ENCODE results near the gene TCF7L1. TPM values are rescaled to one million over a fixed set of nuclear protein-coding genes. Genes with fewer than 3 reads are reported as not detected.

The TCF7L1 gene
- total RNA-seq, 1 experiment from 2014 or later: not detected

DNA sequence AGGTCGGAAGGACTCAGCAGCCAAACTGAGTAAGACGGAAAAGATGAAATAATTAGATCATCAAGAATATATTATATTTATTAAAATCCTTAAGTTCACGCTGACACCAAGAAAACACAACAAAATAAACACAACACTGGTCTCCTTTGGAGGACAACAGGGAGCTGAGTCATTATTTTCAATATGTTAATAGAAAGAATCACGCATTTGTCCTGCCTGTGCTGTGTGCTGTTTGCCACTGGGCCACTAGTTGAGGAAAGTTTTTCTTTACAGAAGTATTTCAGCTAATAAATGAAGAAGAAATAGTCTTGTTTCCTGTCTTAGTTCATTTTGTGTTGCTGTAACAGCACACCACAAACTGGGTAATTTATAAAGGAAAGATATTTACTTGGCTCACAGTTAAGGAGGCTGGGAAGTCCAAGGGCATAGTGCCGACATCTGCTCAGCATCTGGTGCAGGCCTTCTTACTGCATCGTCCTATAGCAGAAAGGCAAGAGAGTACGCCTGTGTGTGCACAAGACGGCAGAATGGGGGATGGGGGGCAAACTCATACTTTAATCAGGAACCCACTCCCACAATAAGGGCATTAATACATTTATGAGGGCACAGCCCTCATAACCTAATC, 88.0 kb downstream of the TCF7L1 start:
- peak; percentile 24 for DNase-seq (ENCODE audit: low read depth)

DNA sequence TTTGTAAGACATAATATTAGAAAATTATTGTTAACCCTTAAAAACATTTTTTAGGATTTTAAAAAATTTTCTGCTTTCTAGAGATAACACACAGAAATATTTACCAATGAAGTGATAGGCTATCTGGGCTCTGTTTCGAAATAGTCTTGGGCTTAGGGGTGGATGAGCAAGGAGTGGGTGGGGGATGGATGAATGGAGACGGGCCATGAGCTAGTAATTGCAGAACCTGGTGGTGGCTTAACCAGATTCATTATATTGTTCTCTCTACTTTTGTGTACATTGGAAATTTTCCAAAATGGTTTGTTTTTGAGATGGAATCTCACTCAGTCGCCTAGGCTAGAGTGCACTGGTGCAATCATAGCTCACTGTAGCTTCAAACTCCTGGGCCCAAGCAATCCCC, 89.6 kb downstream of the TCF7L1 start:
- DNase-seq (ENCODE audit: low read depth): no peak

DNA sequence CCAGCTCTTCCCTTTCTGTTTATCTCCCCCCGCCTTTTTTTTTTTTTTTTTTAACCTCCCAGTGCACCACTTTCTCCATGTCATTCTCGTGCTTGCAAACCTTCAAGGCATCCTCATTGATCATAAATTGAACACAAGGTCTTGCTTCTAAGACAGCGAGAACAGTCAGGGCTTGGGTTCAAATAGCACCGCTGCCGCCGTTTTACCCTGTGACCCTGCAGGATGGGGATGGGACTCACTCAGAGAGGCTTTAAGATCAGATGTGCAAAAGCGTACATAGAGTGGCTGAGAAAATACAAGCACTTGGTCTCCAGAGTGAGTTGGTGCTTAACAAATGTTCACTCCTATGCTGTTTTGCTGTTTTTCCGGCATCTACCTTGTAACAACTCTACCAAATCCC, 93.6 kb downstream of the TCF7L1 start:
- DNase-seq (ENCODE audit: low read depth): no peak

DNA sequence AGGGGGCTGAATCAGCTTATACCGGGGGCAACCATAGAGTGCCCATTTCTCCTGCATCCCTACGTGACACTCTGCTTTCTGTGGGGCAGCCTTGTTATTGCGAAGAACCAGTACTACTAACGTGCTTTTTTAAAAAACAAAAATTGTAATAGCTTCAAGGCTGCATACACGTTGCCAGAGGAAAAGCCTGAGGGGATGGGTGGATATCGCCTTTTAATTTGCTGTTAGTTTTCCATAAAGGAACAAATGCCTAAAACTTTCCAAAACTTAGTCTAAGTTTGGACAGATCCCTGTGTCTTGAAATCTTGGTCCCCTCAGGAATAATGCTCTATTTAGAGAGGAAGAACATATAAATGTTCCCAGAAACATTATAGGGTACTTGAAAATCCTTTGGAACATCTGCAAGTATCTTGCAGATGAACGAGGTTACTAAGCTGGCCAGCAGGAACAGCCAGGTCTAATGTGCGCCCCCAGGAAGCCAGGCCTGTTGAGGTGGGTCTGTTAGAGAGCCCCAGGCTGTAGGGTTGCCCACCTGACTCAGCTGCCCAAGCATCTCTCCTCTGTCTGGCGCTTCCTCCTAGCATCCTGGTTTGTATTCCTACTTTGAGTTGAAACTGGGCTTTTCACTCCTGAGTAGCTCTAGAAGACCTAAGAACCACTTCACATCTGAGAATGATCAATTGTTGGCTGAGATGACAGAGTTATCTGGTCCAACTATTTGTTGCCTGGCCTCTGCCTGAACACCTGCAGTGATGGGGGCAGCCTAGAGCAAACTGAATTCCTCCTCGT, 97.7 kb downstream of the TCF7L1 start:
- no peak for DNase-seq (ENCODE audit: low read depth)

DNA sequence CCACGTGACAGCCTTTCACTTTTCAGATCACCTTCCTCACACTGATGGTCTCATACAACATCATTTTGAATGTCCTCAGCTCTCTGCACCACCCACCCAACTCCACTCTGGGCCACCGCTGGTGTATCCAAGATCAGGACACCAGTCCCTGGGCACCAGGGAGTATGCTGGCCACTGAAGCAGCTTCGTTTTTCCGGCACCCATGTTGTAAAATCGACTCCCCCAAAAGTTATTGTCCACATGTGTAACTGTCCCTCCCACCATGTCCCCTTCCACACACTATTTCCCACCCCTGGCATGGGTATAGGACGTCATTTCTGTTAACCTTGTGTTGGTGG, 98.2 kb downstream of the TCF7L1 start:
- no peak for DNase-seq (ENCODE audit: low read depth)

DNA sequence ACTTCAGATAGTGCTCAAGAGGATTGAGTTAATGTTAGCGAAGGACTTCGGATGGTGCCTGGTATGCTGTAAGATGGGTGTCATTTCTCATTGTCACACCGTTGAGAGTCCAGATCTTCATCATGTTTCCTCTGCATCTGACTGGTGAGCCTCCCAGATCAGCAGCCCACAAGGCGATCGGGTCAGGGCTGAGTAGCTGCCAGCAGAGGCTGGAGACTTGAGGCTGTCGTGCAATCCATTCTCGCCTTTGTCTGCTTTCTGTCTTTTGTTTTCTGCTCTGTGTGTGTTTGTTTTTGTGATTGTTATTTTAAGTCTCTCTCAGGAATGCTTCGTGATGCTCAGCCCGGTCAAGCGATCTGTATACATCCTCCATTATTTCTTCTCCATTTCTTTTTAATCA, 98.8 kb downstream of the TCF7L1 start:
- no peak for DNase-seq (ENCODE audit: low read depth)

DNA sequence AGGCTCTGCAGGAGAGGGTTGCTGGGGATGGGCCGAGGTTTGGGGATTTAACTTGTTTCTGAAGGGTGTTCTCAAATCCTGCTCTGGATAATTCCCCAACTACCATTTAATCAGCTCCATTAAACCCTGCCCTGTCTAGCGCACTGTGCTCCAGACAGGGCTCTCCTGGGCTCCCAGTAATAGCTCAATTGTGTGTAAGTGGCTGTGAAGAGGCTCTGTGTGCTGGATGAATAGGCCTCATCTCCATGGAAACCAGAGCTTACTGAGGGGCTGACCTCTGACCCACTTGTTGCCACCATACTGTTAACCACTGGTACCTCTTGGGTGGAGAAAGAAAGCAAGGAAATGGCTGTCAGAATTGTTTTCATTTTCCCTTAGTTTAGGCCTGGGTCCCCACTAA, 101.7 kb downstream of the TCF7L1 start:
- DNase-seq (ENCODE audit: low read depth): no peak

DNA sequence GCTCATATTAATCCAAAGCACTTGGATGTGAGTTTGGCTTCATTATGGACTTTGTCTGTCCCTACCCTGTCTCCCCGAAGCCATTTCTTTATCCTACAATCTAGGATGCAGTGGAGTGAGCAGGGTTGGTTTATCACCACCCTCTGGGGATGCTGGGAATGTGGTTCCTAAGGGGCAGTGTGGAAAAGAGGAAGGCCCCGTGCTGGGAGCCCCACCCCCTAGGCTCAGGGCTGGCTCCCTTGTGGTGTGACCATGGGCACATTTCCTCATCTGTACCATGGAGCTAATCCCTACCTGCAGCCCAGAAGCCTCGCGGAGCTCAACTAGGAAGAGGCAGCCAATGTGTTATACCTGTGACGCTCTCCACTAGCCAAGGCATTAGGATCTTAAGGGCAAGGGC, 102.1 kb downstream of the TCF7L1 start:
- no peak for DNase-seq (ENCODE audit: low read depth)

DNA sequence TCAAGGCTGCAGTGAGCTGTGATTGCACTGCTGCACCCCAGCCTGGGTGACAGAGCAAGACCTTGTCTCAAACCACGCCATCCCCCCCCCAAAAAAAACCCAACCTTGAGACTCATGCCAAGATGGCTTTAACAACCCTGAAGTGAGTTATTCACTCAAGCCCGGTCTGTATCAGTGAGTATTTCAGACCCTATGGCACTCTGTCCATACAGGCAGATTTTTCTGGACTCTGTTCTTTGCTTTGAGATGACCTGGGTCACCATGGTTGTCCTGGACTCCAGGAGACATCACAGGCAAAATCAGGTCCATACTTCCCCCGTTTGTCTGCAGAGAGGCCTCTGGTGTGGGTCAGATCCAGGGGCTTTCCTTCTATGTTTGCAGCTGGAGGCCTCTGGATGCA, 102.9 kb downstream of the TCF7L1 start:
- no peak for DNase-seq (ENCODE audit: low read depth)

DNA sequence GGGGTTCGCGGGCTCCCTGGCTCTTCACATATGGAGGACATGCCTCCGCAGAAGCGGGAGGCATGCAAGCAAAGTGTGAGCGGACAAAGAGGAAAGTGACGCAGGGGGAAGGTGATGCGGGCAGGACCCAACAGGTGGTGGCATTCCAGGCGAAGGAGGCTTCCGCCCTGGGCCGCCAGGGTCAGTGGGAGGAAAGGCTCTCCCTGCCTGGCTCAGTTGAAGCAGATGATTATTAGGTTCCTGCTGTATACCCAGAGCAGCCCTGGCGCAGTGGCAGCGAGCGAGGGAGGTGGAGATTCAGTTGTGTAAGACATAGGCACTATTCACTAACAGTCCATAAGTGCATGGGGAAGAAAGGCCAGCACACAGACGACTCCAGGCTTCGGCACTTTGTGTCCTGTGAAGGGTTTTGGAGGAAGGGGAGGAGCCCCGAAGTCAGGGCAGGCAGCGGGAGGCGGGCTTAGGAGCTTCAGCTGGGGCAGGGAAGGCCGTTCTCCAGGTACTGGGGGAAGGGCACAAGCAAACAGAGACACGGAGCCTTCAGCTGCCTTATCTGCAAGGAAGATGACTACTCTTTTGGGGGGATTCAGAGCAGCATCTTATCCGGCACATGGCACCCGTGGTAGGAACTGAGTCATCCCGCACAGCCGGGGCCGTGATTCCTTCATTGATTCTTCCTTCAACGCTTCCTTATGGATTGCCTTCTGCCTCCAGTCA, 104.8 kb downstream of the TCF7L1 start:
- no peak for DNase-seq (ENCODE audit: low read depth)

DNA sequence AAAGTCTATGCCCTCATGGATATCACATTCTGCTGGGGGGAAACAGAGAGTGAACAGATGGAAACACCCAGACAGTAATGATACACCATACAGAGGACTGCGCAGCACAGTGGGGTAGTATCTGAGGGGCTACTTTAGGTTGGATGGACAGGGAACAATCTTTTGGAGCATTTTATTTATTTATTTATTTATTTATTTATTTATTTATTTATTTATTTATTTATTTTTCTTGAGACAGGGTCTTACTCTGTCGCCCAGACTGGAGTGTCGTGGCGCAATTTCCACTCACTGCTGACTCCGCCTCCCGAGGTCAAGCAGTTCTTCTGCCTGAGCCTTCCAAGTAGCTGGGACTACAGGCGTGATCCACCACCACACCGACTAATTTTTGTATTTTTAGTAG, 105.4 kb downstream of the TCF7L1 start:
- DNase-seq (ENCODE audit: low read depth): no peak

DNA sequence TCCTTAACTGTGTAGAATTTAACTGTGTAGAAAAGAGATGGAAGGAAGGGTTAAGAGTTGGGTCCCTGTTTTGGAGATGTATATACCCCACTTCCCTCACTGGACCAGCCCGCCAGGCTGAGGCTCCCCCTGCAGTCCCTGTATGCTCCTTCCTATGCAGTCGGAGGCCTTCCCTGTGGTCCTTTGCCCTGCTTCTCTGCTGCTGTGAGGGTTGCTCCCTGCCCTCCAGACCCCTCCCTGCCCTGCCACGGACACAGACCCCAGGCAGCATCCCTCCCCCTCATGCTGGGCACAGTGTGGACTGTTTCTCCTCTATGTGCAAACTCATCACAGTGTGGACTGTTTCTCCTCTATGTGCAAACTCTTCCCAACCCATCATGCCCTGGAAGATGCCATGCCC, 105.9 kb downstream of the TCF7L1 start:
- no peak for DNase-seq (ENCODE audit: low read depth)

DNA sequence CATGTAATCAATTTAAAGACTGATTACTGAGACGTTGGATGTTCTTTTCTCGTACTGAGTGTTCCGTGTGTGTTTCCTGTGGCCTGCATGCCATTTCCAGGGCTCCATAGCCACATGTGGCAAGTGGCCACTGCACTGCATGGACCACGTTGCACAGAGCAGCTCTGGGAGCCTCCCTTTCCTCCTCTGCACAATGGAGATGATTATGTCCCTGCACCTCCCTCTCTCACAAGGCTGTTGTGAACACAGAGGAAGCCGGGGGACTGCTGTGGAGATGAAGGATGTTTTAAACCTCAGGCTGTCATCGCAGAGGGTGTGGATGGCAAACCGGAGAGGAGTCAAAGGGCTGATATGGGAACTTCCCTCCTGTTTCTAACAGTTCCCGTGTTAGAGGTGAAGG, 106.9 kb downstream of the TCF7L1 start:
- DNase-seq (ENCODE audit: low read depth): no peak

DNA sequence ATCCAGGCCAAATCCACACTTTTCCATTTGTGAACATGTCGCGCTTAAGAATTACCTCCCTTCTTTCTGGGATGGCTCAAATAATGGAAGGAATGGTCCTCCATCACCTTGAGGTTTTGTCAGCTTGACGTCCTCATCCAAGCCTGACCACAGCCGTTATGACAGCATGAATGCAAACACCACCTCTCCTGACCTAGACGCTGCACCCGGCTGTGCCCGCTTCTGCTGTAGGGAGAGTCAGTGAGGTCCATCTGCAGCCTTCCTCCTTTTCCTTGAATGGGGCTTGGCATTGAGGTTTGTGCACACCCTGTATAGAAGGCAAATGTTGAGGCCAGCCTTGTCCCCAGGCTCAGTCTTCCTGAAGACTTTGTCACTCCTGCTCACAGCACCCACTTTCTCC, 109.1 kb downstream of the TCF7L1 start:
- DNase-seq (ENCODE audit: low read depth): no peak

DNA sequence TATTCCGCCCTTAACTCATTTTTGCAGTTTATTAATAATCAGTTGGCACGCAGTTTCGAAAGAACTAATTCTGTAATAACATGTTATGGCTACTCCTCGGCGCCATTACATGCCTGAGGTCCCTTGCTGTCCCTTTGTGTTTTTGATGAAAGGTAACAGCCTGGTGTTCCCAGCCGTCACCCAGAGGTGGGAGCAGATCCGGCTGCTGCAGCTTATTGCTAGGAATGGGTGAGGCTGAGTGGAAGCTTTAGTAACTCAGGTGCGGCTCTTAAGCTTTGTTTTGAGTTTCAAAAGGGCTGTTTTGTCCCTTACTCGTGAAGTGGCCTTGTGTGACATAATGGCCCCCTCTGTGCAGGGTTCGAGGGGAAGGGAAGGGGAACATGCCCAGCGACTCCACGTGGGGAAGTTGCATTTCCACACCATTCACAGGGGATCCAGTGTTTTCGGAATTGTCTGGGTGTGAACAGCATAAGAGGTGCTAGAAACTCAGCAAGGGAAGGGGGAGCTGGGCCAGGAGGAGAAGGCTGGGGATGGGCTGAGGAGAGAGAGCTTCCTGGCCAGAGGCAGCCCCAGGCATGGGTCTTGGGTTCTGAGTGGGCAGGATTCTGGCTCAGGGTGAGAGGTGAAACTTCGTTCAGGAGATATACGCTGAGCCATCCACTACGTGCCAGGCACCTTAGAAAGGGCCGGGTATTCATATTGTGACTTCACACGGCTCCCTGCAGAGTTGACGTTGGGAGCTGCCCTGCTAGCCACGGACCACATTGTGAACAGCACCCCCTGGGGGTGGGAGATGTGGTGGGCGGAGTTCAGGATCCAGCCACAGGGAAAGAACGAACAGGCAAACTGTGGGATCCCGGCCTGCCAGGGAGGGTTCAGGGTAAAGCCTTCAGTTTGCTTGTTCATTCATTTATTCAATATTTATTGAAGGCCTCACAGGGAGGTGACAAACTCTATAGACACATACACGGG, 110.2 kb downstream of the TCF7L1 start:
- DNase-seq (ENCODE audit: low read depth): no peak

DNA sequence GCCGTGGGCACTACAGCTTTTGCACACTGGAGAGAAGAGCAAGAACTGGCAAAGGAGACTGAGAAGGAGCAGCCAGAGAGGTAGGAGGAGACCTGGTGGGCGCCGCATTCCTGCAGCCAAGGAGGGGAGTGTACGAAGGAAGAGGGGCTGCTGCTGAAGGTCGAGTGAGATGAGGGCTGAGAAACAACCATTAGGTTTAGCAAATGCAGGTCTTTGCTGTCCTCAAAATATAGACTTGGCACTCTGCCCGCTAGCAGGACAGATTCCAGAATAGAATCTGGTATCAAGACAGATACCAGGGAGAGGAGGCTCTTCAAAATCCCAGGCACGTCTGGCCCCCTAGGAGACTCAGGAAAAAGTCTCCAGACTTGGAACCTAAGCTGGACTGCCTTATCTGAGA, 111.6 kb downstream of the TCF7L1 start:
- DNase-seq (ENCODE audit: low read depth): no peak

DNA sequence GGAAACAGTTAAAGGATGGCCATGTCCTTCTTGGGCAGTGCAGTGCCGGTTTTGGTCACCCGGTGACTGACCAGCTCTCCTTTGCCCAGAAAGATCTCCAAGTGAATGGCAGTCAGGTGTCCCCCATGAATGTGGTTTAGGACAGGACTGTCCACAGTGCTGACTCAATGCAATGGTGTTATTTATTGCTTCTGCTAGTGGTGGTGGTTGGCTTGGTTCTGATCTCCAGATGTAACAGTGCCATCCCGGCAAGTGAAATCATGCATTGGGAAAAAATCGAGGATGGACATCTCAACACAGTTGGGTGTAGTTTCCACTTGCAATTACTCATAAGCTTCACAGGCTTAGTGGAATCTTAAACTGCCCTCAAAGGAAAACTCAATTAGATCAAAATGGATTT, 112.7 kb downstream of the TCF7L1 start:
- DNase-seq (ENCODE audit: low read depth): peak; percentile 53

DNA sequence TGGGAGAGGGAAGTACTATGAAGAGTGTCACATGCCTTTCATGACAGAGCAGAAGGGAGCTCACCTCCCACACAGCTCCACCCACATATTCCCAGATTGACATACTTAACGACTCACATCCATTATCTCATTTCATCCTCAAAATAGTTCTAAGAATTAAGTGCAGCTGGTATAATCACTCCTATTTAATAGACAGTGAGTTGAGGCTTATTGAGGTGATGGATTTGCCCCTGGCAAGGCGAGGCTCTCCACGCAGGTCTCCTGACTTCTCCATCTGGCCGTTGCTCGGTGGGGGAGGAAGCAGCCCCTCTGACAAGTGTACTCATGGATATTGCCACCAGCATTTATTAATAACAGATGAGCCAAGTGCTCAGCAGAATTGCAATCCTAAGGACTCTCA, 113.2 kb downstream of the TCF7L1 start:
- no peak for DNase-seq (ENCODE audit: low read depth)

DNA sequence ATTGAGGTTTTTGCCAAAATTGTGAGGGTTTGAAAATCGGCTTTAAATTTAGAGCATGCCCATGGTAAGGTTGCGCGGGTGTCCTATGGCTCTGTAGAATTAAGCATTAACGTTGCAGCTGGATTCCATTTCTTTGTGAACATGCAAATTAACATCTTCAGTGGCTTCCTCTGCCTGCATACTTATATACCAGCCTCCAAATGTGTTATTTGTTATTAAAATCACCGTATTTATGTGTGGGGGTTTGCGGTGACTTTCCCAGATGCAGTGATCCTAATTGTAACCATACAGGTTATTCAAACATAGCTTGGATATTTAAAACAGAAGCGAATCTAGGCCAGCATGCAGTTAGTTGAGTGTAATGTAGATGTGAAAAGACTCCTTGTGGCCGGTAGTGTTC, 114.4 kb downstream of the TCF7L1 start:
- no peak for DNase-seq (ENCODE audit: low read depth)

DNA sequence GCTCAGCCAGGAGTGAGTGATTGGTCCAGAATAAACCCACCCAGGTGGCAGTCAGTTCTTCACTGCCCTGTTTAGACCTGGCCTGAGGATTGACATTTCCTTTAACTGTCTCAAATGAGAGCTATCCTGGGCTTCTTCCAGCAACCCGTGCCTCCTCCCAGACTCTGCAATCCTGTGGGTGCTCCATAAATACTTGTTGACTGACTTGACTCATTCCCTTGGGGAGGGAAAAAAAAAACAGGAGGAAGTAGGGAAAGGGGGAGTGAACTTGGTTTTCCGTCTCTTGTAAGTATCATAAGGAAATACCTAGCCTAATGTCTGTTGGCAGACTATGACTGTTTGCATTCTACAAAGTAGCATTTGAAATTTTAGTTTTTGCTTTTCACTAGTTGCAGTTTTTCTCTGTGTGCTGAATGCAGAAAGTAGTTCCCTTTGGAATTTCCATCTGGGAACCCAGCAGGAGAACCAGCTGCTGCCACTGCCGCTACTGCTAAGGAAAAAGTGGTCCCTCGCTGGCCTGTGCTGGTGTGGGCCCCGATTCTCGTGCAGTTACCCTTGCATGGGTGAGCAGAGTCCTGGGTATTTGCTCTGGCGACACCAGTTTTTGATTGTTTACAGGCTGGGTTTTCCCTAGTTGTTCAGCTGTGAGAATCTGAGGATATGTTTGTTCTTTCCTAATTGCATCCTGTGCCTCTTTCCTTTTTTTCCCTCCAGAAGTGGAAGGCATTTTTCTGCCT, 115.7 kb downstream of the TCF7L1 start:
- DNase-seq (ENCODE audit: low read depth): peak; percentile 93

DNA sequence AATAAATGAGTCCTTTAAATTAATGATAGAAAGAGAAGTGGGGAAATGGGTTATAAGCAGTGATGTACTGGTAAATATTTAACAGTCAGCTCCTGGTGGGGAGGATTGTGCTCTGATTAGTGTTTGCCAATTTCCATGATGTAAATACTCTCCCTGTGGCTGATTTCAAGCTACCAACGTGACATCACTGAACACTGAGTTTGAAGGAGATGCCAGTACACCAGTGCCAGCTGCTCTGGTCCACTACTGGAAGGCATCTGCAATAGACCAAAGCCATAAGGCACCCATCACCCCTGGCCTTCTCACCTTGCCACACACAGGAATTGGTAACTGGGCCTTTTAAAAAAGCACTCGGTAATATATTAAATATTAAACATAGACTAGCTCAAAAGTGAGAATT, 116.9 kb downstream of the TCF7L1 start:
- no peak for DNase-seq (ENCODE audit: low read depth)
